Renal pelvis (tissue), 4 donors: ENCODE measurements around the gene GALNT14. TPM values are rescaled to one million over a fixed set of nuclear protein-coding genes. Genes with fewer than 3 reads are reported as not detected.
"Not testable (repeated sequence)": the region's sequence is repeated elsewhere in the genome, so short reads cannot be mapped to it uniquely, and the experiment has no call there.

Source experiments
- DNase-seq: peaks from one replicate; pipeline ENCODE4 v3.0.0-alpha.2; 2013
- polyA plus RNA-seq, 3 donors: library from polyadenylated mRNA; unstranded; fragments of 120-200 nt; gene quantifications; one replicate each; pipeline ENCODE4 v1.2.1, GENCODE V29; 2013; ENCODE audit not compliant: insufficient read length in 3 of 3

The GALNT14 gene
- polyA plus RNA-seq, 3 donors, result 35.5 to 58.6 (median 41.7) TPM

DNA sequence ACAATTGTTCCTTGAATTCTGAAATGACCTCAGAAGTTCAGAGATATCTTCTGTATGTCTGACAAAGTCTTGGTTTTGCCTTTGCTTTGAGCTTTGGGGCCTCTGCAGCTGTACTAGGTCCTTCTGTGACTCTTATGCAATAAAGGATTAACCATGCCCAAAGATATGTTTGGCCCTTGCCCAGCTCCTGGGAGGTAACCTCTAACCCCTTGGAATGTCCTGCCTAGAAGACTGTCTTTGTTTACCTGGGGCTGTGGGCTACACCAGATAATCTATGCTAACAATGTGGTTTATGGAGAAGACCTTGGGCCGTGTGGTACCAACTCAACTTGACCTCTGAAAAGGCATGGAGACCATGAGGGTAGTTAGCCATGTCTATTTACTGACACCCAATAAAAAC, 190.1 kb downstream of the GALNT14 start:
- no peak for DNase-seq

DNA sequence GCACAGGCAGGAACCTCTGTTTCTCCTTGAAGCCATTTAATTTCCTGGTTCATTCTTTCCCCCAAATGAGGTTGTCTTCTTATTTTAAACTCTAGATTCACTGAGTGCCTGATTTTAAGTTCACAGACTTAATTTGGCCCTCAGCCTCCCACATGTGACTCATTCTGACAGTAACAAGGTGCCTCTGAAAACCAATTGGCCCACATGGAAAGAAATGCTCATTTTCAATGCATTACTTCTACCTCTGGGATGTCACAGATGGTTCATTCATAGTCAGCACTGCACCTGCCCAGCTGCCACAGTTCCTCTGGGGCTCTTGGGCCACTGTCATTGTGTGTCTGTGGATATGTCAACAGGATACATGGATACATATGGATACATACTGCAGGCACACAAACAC, 190.6 kb downstream of the GALNT14 start:
- DNase-seq, result no peak

GRCh38 chr2:30942419-30942818, 195.8 kb downstream of the GALNT14 start:
- no peak for DNase-seq

- DNase-seq, result peak; percentile 52
These were observed 197.4 kb downstream of the GALNT14 start for GRCh38 chr2:30940839-30941238.

GRCh38 chr2:30939364-30939763, 198.9 kb downstream of the GALNT14 start:
- DNase-seq, result no peak

DNA sequence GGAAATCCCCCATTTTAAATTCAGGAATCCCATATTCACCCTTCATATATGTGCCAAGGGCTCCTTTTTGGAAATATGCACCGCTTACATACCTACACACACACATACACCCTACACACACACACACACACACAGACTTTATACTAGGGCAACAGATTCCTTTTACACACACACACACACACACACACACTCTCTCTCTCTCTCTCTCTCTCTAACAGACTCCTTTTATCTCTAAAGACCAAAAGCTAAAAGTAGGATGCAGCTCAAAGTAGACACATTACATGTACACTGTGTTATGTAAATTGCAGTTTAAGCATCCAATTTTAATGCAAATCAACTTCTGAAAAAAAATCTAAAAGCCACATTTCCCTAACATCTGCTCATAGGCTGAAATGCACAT, 200.0 kb downstream of the GALNT14 start:
- DNase-seq, result no peak

DNA sequence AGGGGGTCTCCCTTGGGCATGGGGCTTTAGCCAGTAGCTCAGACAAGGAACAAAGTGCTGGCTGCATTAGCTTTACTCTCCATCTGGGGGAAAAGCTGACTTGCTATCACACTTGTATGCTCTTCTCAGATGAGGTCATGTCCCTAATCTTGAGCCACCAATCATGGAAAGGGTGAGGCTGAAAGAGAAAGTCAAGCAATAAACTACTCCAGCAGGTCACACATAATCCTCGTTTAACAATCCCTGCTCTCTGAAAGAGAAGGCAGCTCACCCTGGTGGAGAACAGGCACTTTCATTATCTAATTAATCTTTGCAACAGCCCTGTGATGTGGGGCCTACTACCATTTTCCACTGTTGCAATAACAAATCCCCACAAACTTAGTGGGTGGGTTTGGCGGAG, 201.3 kb downstream of the GALNT14 start:
- no peak for DNase-seq

DNA sequence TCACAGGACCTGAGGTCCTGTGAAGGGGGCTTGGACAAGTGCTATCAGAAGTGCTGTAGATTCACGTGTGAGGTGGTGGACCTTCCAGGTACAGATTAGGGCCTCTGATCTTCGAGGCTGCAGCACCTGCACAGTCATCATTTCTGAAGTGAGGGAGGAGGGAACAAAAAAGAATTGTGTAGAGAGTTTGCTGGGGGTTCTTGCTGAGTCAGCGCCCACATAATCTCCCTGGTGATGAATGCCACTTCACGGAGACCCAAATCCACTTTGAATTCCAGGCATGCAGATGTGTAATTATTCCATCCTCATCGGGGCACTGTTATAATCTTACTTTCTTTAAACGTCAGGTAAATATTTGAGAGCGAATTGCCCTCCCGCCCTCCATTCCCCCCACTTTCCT, 202.4 kb downstream of the GALNT14 start:
- DNase-seq, result no peak

DNA sequence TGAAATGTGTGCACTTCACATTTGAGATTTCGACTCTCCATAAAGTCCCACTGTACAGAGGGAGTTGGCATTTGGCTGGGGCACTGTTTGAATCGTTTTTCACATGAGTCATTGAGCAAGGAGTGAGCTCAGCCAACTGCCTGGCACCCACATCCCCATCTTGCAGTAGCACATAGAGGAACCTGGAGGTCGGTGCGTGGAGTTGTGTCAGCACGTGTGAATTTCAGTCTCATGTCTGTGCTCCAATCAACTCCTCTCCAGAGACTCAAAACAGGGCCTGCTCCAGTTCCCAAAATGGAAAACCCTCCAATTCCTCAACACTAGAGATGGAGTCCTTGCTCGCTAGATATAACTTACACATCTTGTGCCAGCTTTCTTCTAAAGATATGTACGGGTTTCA, 204.2 kb downstream of the GALNT14 start:
- DNase-seq, result no peak

GRCh38 chr2:30933496-30933895, 204.7 kb downstream of the GALNT14 start:
- DNase-seq, result no peak

DNA sequence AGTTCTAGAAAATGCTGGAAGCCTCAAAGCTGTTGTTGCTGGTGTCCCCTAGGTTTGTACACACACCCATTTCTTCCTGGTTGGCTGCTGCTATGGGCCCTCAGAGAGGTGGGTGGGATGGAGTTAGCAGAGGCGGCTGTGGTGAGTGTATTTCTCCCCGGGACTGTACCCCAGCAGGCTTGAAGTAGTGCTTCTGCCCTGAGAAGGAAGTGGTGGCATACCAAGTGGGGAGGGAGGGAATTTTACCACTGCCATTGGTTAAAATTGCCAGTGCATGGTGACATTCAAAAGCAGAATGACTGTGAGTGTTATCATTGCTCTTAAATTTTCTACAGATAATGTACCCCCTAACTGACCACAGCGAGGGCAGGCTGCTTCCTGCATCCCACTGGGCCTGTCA, 205.4 kb downstream of the GALNT14 start:
- no peak for DNase-seq

DNA sequence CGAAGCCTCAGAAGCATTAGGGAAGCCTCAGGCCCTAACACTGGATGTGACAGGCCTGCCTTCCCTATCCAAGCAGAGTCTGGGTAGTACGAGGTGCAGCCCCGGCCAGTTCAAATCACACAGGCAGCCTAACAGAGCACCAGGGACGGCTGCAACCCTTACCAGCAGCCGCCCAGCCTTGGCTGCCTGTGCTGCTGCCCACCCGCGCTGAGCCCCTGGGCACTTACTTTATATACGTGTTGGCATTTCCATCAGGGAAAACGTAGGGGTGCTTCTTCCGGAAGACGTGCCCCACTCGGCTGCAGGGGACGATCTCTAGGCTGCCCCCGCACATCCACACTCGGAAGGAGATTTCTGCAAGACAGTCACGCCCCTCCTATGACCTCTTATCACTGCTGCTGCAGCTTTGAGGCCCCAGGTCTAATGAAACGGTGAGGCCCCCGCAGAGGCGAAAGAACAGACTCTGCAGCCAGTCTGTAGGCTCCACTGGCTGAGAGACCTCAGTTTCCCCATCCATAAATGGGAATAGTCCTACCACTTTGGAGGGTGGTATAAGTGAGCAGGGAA, 206.3 kb downstream of the GALNT14 start:
- no peak for DNase-seq

DNA sequence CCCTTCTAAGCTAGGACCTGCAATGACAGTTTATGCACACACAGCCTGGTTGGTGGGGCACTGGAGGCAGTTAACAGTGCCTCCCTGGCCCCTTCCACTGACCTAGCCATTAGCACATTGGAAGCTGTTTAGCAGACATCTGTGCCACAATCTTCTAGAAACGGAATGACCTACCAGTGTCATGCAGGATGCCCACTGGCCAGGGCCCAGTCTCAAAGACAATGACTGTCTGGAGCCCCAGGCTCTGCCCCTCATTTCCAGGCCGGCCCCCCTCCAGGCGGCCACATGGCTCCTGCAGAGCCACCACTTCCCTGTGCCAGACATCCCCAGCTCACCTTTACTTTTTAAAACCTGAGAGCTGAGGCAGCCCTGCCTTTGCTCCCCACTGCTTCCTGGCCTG, 207.5 kb downstream of the GALNT14 start:
- DNase-seq, result no peak

DNA sequence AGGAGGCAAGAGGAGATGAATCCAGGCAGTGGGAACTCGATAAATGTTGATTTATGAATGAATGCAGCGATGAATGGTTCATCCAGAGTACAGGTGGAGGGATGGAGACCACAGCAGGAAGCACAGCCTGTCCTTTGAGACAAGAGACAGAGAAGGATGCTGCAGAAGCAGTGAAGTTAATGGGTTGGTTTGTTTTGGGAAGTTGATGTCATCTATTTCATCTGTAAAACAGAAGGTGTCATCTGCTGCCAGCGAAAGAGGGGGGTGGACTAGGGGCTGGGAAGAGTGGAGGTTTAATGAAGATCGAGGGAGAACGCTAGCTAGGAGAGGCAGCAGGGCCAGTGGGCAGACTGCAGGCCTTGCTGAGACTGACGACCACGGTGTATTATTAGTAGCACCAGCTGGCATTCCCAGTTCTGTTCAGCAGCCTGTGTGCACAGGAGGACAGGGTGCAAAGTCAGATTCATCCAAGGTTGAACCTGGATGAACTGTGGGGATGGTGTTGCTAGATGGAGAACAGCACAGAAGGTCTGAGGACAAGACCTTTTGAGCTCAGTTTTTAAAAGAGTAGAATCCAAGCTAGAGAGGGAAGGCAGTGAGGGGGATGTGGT, 210.7 kb downstream of the GALNT14 start:
- DNase-seq, result no peak

DNA sequence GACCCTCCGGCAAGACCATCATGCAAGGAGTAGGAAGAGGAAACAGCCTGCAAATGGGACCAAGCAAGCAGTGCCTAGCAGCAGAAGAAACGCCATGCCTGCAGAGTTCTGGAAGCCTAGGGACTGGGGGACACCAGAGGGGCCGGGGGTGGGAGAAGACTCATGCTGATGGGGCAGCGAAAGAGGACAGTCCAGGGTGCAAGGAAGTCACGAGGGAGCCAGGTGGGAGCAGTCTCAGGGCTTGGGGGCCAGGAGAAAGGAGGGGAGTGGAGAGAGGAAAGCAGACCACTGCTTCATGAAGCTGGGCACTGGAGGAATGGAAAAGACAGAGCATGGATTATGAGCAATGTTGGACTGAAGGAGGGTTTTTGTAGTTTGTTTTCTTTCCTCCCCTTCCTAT, 211.6 kb downstream of the GALNT14 start:
- no peak for DNase-seq

GRCh38 chr2:30923623-30924022, 214.6 kb downstream of the GALNT14 start:
- no peak for DNase-seq

DNA sequence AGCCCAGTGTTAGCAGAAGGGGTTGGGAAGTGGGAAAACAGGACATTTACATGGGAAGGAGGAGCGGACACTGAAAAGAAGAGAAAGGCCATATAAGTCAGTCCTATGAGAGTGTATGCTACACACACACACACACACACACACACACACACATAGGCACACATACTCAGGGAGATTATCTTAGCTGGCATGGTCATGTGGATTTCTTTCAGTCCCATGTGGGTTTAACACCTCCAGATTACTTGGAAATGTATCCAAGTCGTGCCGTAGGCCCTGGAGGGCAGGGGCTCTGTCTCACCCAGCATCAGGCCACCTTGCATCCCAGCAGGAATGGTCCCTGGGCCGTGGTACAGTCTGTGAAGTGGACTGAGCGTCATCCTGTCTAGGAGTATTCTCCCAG, 217.7 kb downstream of the GALNT14 start:
- DNase-seq, result no peak

- peak; percentile 21 for DNase-seq
These were observed 222.8 kb downstream of the GALNT14 start for GRCh38 chr2:30915486-30915885.

DNA sequence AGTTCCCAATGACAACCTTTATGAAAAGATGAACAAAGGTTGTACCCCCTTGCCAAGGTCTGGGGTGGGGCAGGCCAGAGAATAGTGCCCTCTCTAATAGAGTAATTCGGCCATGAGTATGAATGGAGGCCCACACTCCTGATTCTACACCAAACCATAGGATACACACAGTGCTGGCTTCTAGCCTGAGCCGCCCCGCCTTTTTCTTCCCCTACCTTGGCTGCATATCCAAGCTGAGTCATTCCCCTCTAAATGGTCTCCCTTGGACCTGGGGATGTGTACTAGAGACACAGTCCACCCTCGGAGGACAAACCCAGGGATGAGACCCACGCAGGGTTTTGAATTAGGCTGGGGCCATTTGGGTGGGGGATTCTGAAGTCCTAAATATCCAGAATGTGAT, 223.8 kb downstream of the GALNT14 start:
- DNase-seq, result no peak

DNA sequence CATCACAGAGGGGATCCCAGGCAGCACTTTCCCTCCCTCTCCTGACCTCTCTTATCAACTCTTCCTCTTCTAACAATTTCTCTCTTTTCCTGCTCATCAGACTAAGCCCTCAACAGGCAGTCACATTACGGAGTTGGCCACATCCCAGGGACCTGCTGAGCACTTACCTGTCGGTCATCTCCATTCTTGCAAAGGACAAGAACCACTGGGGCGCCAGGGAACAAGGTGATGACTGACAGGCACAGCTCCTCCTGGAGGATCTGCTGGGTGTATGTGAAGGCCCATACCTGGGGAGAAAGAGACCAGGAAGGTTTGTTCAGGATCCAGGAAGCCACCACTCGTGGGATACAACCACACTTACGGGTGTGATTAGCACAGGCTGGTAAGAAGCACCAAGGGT, 226.2 kb downstream of the GALNT14 start:
- no peak for DNase-seq

GRCh38 chr2:30911327-30911726, 226.9 kb downstream of the GALNT14 start:
- no peak for DNase-seq

- no peak for DNase-seq
These were observed 227.6 kb downstream of the GALNT14 start for GRCh38 chr2:30910686-30911085.

DNA sequence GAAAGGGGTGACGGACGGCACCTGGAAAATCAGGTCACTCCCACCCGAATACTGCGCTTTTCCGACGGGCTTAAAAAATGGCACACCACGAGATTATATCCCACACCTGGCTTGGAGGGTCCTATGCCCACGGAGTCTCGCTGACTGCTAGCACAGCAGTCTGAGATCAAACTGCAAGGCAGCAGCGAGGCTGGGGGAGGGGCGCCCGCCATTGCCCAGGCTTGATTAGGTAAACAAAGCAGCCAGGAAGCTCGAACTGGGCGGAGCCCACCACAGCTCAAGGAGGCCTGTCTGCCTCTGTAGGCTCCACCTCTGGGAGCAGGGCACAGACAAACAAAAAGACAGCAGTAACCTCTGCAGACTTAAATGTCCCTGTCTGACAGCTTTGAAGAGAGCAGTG, 233.8 kb downstream of the GALNT14 start:
- DNase-seq, result not testable (repeated sequence)

DNA sequence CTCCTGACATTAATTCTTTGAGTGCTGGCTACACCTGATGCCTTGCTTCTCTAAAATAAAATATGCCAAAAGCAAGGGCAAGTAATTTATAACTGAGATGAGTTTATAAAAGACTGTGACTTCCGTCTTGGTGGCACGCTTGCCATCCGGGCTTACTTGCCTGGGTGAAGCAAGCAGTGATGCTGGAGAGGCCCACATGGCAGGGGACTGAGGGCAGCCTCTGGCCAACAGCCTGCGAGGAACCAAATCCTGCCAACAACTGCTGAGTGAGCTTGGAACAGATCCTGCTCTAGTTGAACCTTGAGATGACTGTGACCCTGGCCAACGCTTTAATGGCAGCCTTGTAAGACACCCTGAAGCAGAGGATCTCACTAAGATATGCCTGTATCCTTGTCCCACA, 234.9 kb downstream of the GALNT14 start:
- DNase-seq, result no peak
